GM21526 (cell line): ENCODE results near the gene IL1RAPL1.

Experiments used
- ATAC-seq: cut with Tn5 transposase; IDR thresholded peaks from one replicate; pipeline ENCODE4 v1.9.1; 2021; ENCODE audit warnings: moderate library complexity; ENCODE audit not compliant: unreplicated experiment, low FRiP score

Gene IL1RAPL1

GRCh38 chrX:28586981-28587551 lies at the start of gene IL1RAPL1:
Gene IL1RAPL1 (plus strand): TSS chrX:28587446.
- ATAC-seq, result no peak

- ATAC-seq, result no peak
Observed at GRCh38 chrX:28542791-28543190, 44.5 kb upstream of the IL1RAPL1 start.

- ATAC-seq, result no peak
Observed at GRCh38 chrX:28549838-28550237, 37.4 kb upstream of the IL1RAPL1 start.

- no peak for ATAC-seq
Observed at GRCh38 chrX:28550331-28550872, 36.8 kb upstream of the IL1RAPL1 start.

- ATAC-seq, result no peak
Observed at GRCh38 chrX:28552322-28552721, 34.9 kb upstream of the IL1RAPL1 start.

- ATAC-seq, result no peak
Observed at GRCh38 chrX:28552882-28553829, 34.1 kb upstream of the IL1RAPL1 start.

GRCh38 chrX:28576117-28576516 lies 11.1 kb upstream of the IL1RAPL1 start:
- ATAC-seq, result no peak

- ATAC-seq, result no peak
Observed at GRCh38 chrX:28581522-28581921, 5.7 kb upstream of the IL1RAPL1 start.

GRCh38 chrX:28582511-28582910 lies 4.7 kb upstream of the IL1RAPL1 start:
- no peak for ATAC-seq

GRCh38 chrX:28584025-28584424 lies 3.2 kb upstream of the IL1RAPL1 start:
- ATAC-seq, result no peak

- ATAC-seq, result no peak
Observed at GRCh38 chrX:28585767-28586166, 1.5 kb upstream of the IL1RAPL1 start.

- no peak for ATAC-seq
Observed at GRCh38 chrX:28586286-28586685, 960 bp upstream of the IL1RAPL1 start.

GRCh38 chrX:28589046-28589445 lies 1.8 kb downstream of the IL1RAPL1 start:
- ATAC-seq, result no peak

GRCh38 chrX:28590396-28590795 lies 3.1 kb downstream of the IL1RAPL1 start:
- no peak for ATAC-seq

GRCh38 chrX:28591542-28591941 lies 4.3 kb downstream of the IL1RAPL1 start:
- ATAC-seq, result no peak

- no peak for ATAC-seq
Observed at GRCh38 chrX:28595346-28595745, 8.1 kb downstream of the IL1RAPL1 start.

GRCh38 chrX:28599957-28600356 lies 12.7 kb downstream of the IL1RAPL1 start:
- no peak for ATAC-seq

GRCh38 chrX:28609003-28609402 lies 21.8 kb downstream of the IL1RAPL1 start:
- no peak for ATAC-seq

- no peak for ATAC-seq
Observed at GRCh38 chrX:28609917-28610613, 22.8 kb downstream of the IL1RAPL1 start.

GRCh38 chrX:28610746-28611145 lies 23.5 kb downstream of the IL1RAPL1 start:
- no peak for ATAC-seq

GRCh38 chrX:28613558-28613957 lies 26.3 kb downstream of the IL1RAPL1 start:
- ATAC-seq, result no peak
